Measurements from ENCODE around the gene MCOLN3. TPM values are rescaled to one million over a fixed set of nuclear protein-coding genes. Genes with fewer than 3 reads are reported as not detected.
"Not testable (repeated sequence)": the region's sequence is repeated elsewhere in the genome, so short reads cannot be mapped to it uniquely, and the experiment has no call there.

MCOLN3 gene
- total RNA-seq, 1 donor from 2014 or later, result not detected

GRCh38 chr1:85025940-85026339 is 22.4 kb downstream of the MCOLN3 start:
- Mint-ChIP-seq H3K9me3 (ENCODE audit: unreplicated experiment) (no peaks in the 10 kb centered on the region), H3K27ac (ENCODE audit: unreplicated experiment) (no peak overlapping the region), H3K36me3 (ENCODE audit: unreplicated experiment) (no peaks in the 10 kb centered on the region), H3K4me1 (ENCODE audit: low read depth, unreplicated experiment) (no peaks in the 10 kb centered on the region), H3K27me3 (ENCODE audit: unreplicated experiment) (no peaks in the 10 kb centered on the region), H3K4me3 (ENCODE audit: unreplicated experiment) (no peak overlapping the region)
- DNase-seq, result no peak
- TF ChIP-seq CTCF (IDR thresholded peaks at IDR 0.05; ENCODE audit: partially characterized antibody, unreplicated experiment), result no peak

- no peak overlapping the region for H3K27ac Mint-ChIP-seq (ENCODE audit: unreplicated experiment)
- H3K27me3 Mint-ChIP-seq (ENCODE audit: unreplicated experiment), result no peaks in the 10 kb centered on the region
- no peak for DNase-seq
- no peaks in the 10 kb centered on the region for H3K4me1 Mint-ChIP-seq (ENCODE audit: low read depth, unreplicated experiment)
- H3K4me3 Mint-ChIP-seq (ENCODE audit: unreplicated experiment), result no peak overlapping the region
- no peak for TF ChIP-seq CTCF (IDR thresholded peaks at IDR 0.05; ENCODE audit: partially characterized antibody, unreplicated experiment)
- H3K9me3 Mint-ChIP-seq (ENCODE audit: unreplicated experiment), result no peaks in the 10 kb centered on the region
- no peaks in the 10 kb centered on the region for H3K36me3 Mint-ChIP-seq (ENCODE audit: unreplicated experiment)
These were observed 23.6 kb downstream of the MCOLN3 start for GRCh38 chr1:85024736-85025135.

GRCh38 chr1:85022700-85023099 is 25.6 kb downstream of the MCOLN3 start:
- Mint-ChIP-seq H3K27me3 (ENCODE audit: unreplicated experiment) (no peaks in the 10 kb centered on the region), H3K4me1 (ENCODE audit: low read depth, unreplicated experiment) (no peaks in the 10 kb centered on the region), H3K36me3 (ENCODE audit: unreplicated experiment) (no peaks in the 10 kb centered on the region), H3K9me3 (ENCODE audit: unreplicated experiment) (no peaks in the 10 kb centered on the region), H3K27ac (ENCODE audit: unreplicated experiment) (no peak overlapping the region), H3K4me3 (ENCODE audit: unreplicated experiment) (no peak overlapping the region)
- DNase-seq, result no peak
- no peak for TF ChIP-seq CTCF (IDR thresholded peaks at IDR 0.05; ENCODE audit: partially characterized antibody, unreplicated experiment)

- Mint-ChIP-seq H3K27ac (ENCODE audit: unreplicated experiment) (no peak overlapping the region), H3K4me3 (ENCODE audit: unreplicated experiment) (no peak overlapping the region), H3K36me3 (ENCODE audit: unreplicated experiment) (peaks cover 4% of the 10 kb centered on the region), H3K27me3 (ENCODE audit: unreplicated experiment) (no peaks in the 10 kb centered on the region), H3K4me1 (ENCODE audit: low read depth, unreplicated experiment) (no peaks in the 10 kb centered on the region), H3K9me3 (ENCODE audit: unreplicated experiment) (no peaks in the 10 kb centered on the region)
- no peak for TF ChIP-seq CTCF (IDR thresholded peaks at IDR 0.05; ENCODE audit: partially characterized antibody, unreplicated experiment)
- no peak for DNase-seq
These were observed 28.3 kb downstream of the MCOLN3 start for GRCh38 chr1:85019994-85020393.

GRCh38 chr1:85015826-85016225 is 32.5 kb downstream of the MCOLN3 start:
- peaks cover 3% of the 10 kb centered on the region for H3K9me3 Mint-ChIP-seq (ENCODE audit: unreplicated experiment)
- no peak overlapping the region for H3K4me3 Mint-ChIP-seq (ENCODE audit: unreplicated experiment)
- DNase-seq, result no peak
- no peaks in the 10 kb centered on the region for H3K4me1 Mint-ChIP-seq (ENCODE audit: low read depth, unreplicated experiment)
- H3K36me3 Mint-ChIP-seq (ENCODE audit: unreplicated experiment), result peaks cover 6% of the 10 kb centered on the region
- no peak overlapping the region for H3K27ac Mint-ChIP-seq (ENCODE audit: unreplicated experiment)
- no peaks in the 10 kb centered on the region for H3K27me3 Mint-ChIP-seq (ENCODE audit: unreplicated experiment)
- no peak for TF ChIP-seq CTCF (IDR thresholded peaks at IDR 0.05; ENCODE audit: partially characterized antibody, unreplicated experiment)

DNA sequence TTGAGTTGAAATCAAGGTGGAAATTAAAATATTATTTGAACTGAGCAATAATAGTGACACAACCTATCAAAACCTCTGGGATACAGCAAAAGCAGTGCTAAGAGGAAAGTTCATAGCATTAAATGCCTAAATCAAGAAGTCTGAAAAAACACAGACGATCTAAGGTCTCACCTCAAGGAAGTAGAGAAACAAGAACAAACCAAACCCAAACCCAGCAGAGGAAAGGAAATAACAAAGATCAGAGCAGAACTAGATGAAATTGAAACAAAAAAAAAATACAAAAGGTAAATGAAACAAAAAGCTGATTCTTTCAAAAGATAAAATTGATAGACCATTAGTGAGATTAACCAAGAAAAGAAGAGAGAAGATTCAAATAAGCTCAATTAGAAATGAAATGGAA is 42.7 kb downstream of the MCOLN3 start:
- DNase-seq; H3K27me3 Mint-ChIP-seq (ENCODE audit: unreplicated experiment); H3K4me1 Mint-ChIP-seq (ENCODE audit: low read depth, unreplicated experiment); H3K36me3 Mint-ChIP-seq (ENCODE audit: unreplicated experiment); H3K27ac Mint-ChIP-seq (ENCODE audit: unreplicated experiment); H3K9me3 Mint-ChIP-seq (ENCODE audit: unreplicated experiment); H3K4me3 Mint-ChIP-seq (ENCODE audit: unreplicated experiment): not testable (repeated sequence)

Data from glutamatergic neuron (in vitro differentiated cells).